Spleen (tissue), 11 donors: Measurements from ENCODE around the gene RHOF. TPM values are rescaled to one million over a fixed set of nuclear protein-coding genes. Genes with fewer than 3 reads are reported as not detected.

Experiments
- DNase-seq: peaks from one replicate; pipeline ENCODE4 v3.0.0-alpha.2; 2020
- H3K27ac ChIP-seq, 8 donors: fragments of 200-600 bp; sonication (generic) in 7 of 8; 1 replicate in 4 of 8; 2 replicates in 4 of 8; pipeline versions ENCODE4 v1.5.0 to v1.8.0; 2016 to 2021; ENCODE audit warnings: inconsistent platforms in 4 of 8, mild to moderate bottlenecking in 4 of 8, moderate library complexity in 1 of 8
- H3K27me3 ChIP-seq, 7 donors: fragments of 200-600 bp; sonication (generic) in 6 of 7; replicated peaks in 1 of 7; 1 replicate in 4 of 7; 2 replicates in 3 of 7; pipeline versions ENCODE4 v1.5.0 to v1.8.0; 2016 to 2021; ENCODE audit warnings: inconsistent platforms in 3 of 7, mild to moderate bottlenecking in 1 of 7
- H3K36me3 ChIP-seq, 6 donors: fragments of 200-600 bp; sonication (generic) in 5 of 6; 1 replicate in 4 of 6; 2 replicates in 2 of 6; pipeline versions ENCODE4 v1.5.0 to v1.8.0; 2016 to 2021; ENCODE audit warnings: inconsistent platforms in 2 of 6
- H3K4me1 ChIP-seq, 6 donors: fragments of 200-600 bp; sonication (generic) in 5 of 6; 1 replicate in 3 of 6; 2 replicates in 3 of 6; pipeline versions ENCODE4 v1.5.0 to v1.8.0; 2016 to 2021; ENCODE audit warnings: inconsistent platforms in 3 of 6
- H3K4me3 ChIP-seq, 8 donors: fragments of 200-600 bp; sonication (generic) in 7 of 8; 1 replicate in 4 of 8; 2 replicates in 4 of 8; pipeline versions ENCODE4 v1.5.0 to v1.8.0; 2016 to 2021; ENCODE audit warnings: inconsistent platforms in 4 of 8, mild to moderate bottlenecking in 4 of 8, moderate library complexity in 2 of 8
- H3K9me3 ChIP-seq, 8 donors: fragments of 200-600 bp; sonication (generic) in 7 of 8; 1 replicate in 4 of 8; 2 replicates in 4 of 8; pipeline versions ENCODE4 v1.5.0 to v1.8.0; 2016 to 2021; ENCODE audit warnings: inconsistent platforms in 4 of 8
- CTCF ChIP-seq, 11 experiments: fragments of 200-600 bp in 7 of 11; fragments of 450-650 bp in 4 of 11; sonication (generic) in 4 of 11; IDR thresholded peaks in 8 of 11; conservative IDR thresholded peaks in 3 of 11; 1 replicate in 7 of 11; 2 replicates in 4 of 11; pipeline versions ENCODE4 v1.4.0 to v1.8.0; 2016 to 2021; ENCODE audit warnings: antibody characterized with exemption in 11 of 11, inconsistent platforms in 4 of 11, mild to moderate bottlenecking in 1 of 11
- POLR2A ChIP-seq, 3 donors: fragments of 450-650 bp; IDR thresholded peaks; one replicate each; pipeline ENCODE4 v1.5.1; 2017; ENCODE audit warnings: antibody characterized with exemption in 3 of 3, mild to moderate bottlenecking in 1 of 3
- POLR2AphosphoS5 ChIP-seq, 3 donors: sonication (generic); formaldehyde crosslinking; IDR thresholded peaks; one replicate each; pipeline ENCODE4 v1.5.1; 2017; ENCODE audit warnings: antibody characterized with exemption in 3 of 3
- WGBS, 5 donors: extraction: QIAGEN DNeasy Blood & Tissue Kit in 3 of 5; methylation state at CpG; one replicate each; pipeline versions ENCODE4 v1.1.5 to v1.1.7; 2013 to 2018; 5-methylcytosine and 5-hydroxymethylcytosine counted together
- intact Hi-C: fragments of 100-400 bp; cut with DNase I; formaldehyde crosslinking; loops from one replicate; pipeline ENCODE4 v1.15.0; 2023; ENCODE audit warnings: low total_unique reads
- polyA plus RNA-seq, 3 donors: library from polyadenylated mRNA; stranded (reverse); fragments of 200-250 nt; gene quantifications; one replicate each; pipeline ENCODE4 v1.2.1, GENCODE V29; 2013
- total RNA-seq, 7 donors: library from RNA; depleted of rRNA in 3 of 7; stranded (reverse); fragments of >200 nt in 3 of 7; fragmentation: NEBNext Ultra II Directional in 4 of 7; extraction: Animal tissue kit (Norgen Biotek cat#: 25700) in 4 of 7; gene quantifications; one replicate each; pipeline versions ENCODE4 v1.1.0 to v1.2.1, GENCODE V29; 2016 to 2021
- donor health status: healthy with polysubstance abuse.
- donor health status: DM: no; HTN: no; CAD: no; lungs with moderate emphysema.
- donor health status: DM: no; HTN: no; CAD: no.
- donor health status: Bipolar disorder and iron deficiency.
- donor health status: healthy.
- donor health status: DM: no; HTN: no; CAD: no.
- donor health status: DM: yes; HTN: yes; CAD: no.

Gene RHOF
- total and polyA plus RNA-seq, 10 donors, result 18.4 to 71.7 (median 52.6) TPM

DNA sequence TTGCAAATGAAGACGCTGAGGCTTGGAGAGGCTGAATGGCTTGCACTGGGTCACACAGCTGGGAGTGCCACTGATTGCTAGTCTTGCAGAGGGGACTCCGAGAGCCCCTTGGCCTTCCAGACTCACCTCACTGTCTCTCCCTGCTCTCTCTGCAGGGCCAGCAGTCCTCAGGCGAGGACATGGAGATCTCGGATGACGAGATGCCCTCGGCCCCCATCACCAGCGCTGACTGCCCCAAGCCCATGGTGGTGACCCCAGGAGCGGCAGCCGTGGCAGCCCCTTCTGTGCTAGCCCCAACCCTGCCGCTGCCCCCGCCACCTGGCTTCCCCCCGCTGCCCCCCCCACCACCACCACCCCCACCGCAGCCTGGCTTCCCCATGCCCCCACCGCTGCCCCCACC, 20.5 kb upstream of the RHOF start:
- Histone ChIP-seq H3K27me3 (no peaks in the 10 kb centered on the region), H3K36me3 (peaks cover 5 to 95% (median 72%) of the 10 kb centered on the region in 6 donors), H3K4me1 (peaks cover 32 to 75% (median 42%) of the 10 kb centered on the region in 6 donors), H3K4me3 (peak overlapping the region in 1 of 8 donors; percentile 86), H3K9me3 (no peaks in the 10 kb centered on the region), H3K27ac (peak overlapping the region in 3 of 8 donors; percentile 78 to 86 (median 84))
- intact Hi-C loops, result no loop called here
- DNase-seq, result peak; percentile 72
- WGBS, 5 donors, result 89 to 95% (median 91%) methylated on average over 11 to 14 of the region's 14 CpGs
- TF ChIP-seq POLR2A (IDR thresholded peaks at IDR 0.05) (no peak), POLR2AphosphoS5 (IDR thresholded peaks at IDR 0.05) (no peak), CTCF (IDR thresholded peaks at IDR 0.05 in 8 of 11, conservative IDR thresholded peaks at IDR 0.05 in 3 of 11) (no peak)

- Histone ChIP-seq H3K36me3 (peaks cover 5 to 95% (median 72%) of the 10 kb centered on the region in 6 donors), H3K27ac (peak overlapping the region in 7 of 8 donors; percentile 0 to 86 (median 78)), H3K27me3 (no peaks in the 10 kb centered on the region), H3K9me3 (no peaks in the 10 kb centered on the region), H3K4me1 (peaks cover 32 to 83% (median 45%) of the 10 kb centered on the region in 6 donors), H3K4me3 (peak overlapping the region in 7 of 8 donors; percentile 53 to 86 (median 66))
- peak; percentile 78 for DNase-seq
- WGBS, 5 donors, result 40 to 65% (median 44%) methylated on average over 25 of the region's 25 CpGs
- intact Hi-C loops, result no loop called here
- no peak for TF ChIP-seq CTCF (IDR thresholded peaks at IDR 0.05 in 8 of 11, conservative IDR thresholded peaks at IDR 0.05 in 3 of 11)
- no peak for TF ChIP-seq POLR2A (IDR thresholded peaks at IDR 0.05)
- no peak for TF ChIP-seq POLR2AphosphoS5 (IDR thresholded peaks at IDR 0.05)
These were observed 19.7 kb upstream of the RHOF start for GRCh38 chr12:121812921-121813896.

GRCh38 chr12:121812320-121812871, 18.9 kb upstream of the RHOF start:
- TF ChIP-seq POLR2AphosphoS5 (IDR thresholded peaks at IDR 0.05) (peak; percentile 22 to 63 (median 63)), CTCF (IDR thresholded peaks at IDR 0.05 in 8 of 11, conservative IDR thresholded peaks at IDR 0.05 in 3 of 11) (peak in 6 of 11 experiments; percentile 46 to 79 (median 56)), POLR2A (IDR thresholded peaks at IDR 0.05) (no peak)
- intact Hi-C loops, result no loop called here
- peak; percentile 90 for DNase-seq

More at GRCh38 chr12:121812320-121812871, 18.9 kb upstream of the RHOF start:
- Histone ChIP-seq H3K36me3 (peaks cover 0 to 95% (median 66%) of the 10 kb centered on the region in 6 donors), H3K27ac (peak overlapping the region; percentile 19 to 86 (median 74)), H3K4me3 (peak overlapping the region; percentile 47 to 86 (median 64)), H3K9me3 (no peaks in the 10 kb centered on the region), H3K27me3 (no peaks in the 10 kb centered on the region), H3K4me1 (peaks cover 37 to 91% (median 53%) of the 10 kb centered on the region in 6 donors)
- WGBS, 5 donors, result 25 to 46% (median 36%) methylated on average over 9 to 26 of the region's 26 CpGs
